K562 (cell line): ENCODE data around the gene HPCA. TPM values are rescaled to one million over a fixed set of nuclear protein-coding genes. Genes with fewer than 3 reads are reported as not detected.
A peak's percentile ranks its signal among the peaks of the same experiment; 100 is the strongest.

Source experiments
- CUX1 ChIP-seq: fragments of 200-800 bp; sonication (Bioruptor generic); IDR thresholded peaks from 2 replicates; pipeline ENCODE4 v1.6.1; 2016; ENCODE audit warnings: missing genetic modification characterization, missing compliant biosample characterization
- GTF2B ChIP-seq: IDR thresholded peaks from 2 replicates; pipeline ENCODE4 v1.6.1; 2011; ENCODE audit not compliant: insufficient read length; ENCODE audit errors: extremely low read depth
- MLX ChIP-seq, 2 experiments: fragments of 450-650 bp in 1 of 2; sonication (generic) in 1 of 2; formaldehyde crosslinking; conservative IDR thresholded peaks; 2 replicates each; pipeline versions ENCODE4 v1.4.0 to v1.8.1; 2020 to 2022; ENCODE audit warnings: mild to moderate bottlenecking in 1 of 2, missing genetic modification reagents in 1 of 2
- MNT ChIP-seq, 2 experiments: fragments of 450-650 bp; conservative IDR thresholded peaks; 2 replicates each; pipeline ENCODE4 v1.6.1; 2017; ENCODE audit warnings: mild to moderate bottlenecking in 2 of 2, moderate library complexity in 2 of 2
- polyA plus RNA-seq, 8 experiments: library from polyadenylated mRNA; depleted of rRNA in 4 of 8; stranded (reverse) in 5 of 8; unstranded in 3 of 8; fragments of >200 nt; fragmentation: Nextera tagmentation in 2 of 8; fragmentation: Illumina TruSeq in 1 of 8; extraction: Ambion mirVana in 2 of 8; extraction: Trizol in 1 of 8; gene quantifications; 2 replicates each; pipeline versions ENCODE4 v1.2.1 to v1.2.3, GENCODE V29; 2011 to 2014; ENCODE audit warnings: inconsistent platforms in 1 of 8, missing spikeins in 1 of 8
- total RNA-seq, 7 experiments: library from RNA; depleted of rRNA in 6 of 7; stranded (reverse); fragments of >200 nt in 6 of 7; fragmentation: Illumina TruSeq in 2 of 7; extraction: Trizol in 2 of 7; gene quantifications; 2 replicates each; pipeline versions ENCODE4 v1.2.1 to v1.2.3, GENCODE V29; 2011 to 2021; ENCODE audit warnings: low replicate concordance in 1 of 7

The HPCA gene
- total and polyA plus RNA-seq, 9 of the 15 experiments (the other 6 are each of a cell fraction or from before 2014, with no cell fraction given) = not detected

GRCh38 chr1:32886828-32887414 lies 630 bp downstream of the HPCA start (continued):
- TF ChIP-seq CUX1 (CRISPR knock-in tag) (no peak), MLX (CRISPR knock-in tag; conservative IDR thresholded peaks at IDR 0.05) (0 out of 4 replicates have a peak, but pooled peaks of 1 of the 2 experiments have one; percentile 11), GTF2B (no peak), MNT (conservative IDR thresholded peaks at IDR 0.05) (peak in 1 of 2 experiments; percentile 3; a peak in 1 of 4 replicates)
